GM12872 (cell line): ENCODE measurements around the gene MGAT1.

Experiments
- TF ChIP-seq, protein P1 (sequence below): IDR thresholded peaks from 3 replicates; pipeline ENCODE4 v1.5.1; 2011; ENCODE audit warnings: low read depth, mild to moderate bottlenecking, low read length, moderate library complexity; ENCODE audit not compliant: insufficient read depth

The MGAT1 gene

DNA sequence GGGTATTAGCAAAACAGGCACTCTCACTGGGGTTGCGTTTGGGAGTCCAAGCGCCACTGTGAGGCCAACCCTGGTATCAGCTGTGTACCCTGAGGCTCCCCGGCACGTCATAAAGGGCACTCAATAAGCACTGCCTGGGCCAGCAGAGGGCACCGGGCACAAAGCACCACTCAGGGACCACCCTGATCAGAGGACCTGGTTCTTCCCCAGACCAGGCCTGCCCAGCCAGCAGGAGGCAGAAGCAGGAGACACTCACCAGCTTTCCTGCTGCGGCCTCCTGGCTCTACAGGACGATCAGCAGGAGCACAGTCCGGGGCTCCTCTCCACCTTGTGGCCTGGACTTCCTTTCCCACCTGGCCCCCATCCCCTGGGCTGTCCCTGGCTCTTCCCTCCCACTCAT is 12.6 kb downstream of the MGAT1 start:
- TF ChIP-seq, protein P1, sequence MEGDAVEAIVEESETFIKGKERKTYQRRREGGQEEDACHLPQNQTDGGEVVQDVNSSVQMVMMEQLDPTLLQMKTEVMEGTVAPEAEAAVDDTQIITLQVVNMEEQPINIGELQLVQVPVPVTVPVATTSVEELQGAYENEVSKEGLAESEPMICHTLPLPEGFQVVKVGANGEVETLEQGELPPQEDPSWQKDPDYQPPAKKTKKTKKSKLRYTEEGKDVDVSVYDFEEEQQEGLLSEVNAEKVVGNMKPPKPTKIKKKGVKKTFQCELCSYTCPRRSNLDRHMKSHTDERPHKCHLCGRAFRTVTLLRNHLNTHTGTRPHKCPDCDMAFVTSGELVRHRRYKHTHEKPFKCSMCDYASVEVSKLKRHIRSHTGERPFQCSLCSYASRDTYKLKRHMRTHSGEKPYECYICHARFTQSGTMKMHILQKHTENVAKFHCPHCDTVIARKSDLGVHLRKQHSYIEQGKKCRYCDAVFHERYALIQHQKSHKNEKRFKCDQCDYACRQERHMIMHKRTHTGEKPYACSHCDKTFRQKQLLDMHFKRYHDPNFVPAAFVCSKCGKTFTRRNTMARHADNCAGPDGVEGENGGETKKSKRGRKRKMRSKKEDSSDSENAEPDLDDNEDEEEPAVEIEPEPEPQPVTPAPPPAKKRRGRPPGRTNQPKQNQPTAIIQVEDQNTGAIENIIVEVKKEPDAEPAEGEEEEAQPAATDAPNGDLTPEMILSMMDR = peak; percentile 39

DNA sequence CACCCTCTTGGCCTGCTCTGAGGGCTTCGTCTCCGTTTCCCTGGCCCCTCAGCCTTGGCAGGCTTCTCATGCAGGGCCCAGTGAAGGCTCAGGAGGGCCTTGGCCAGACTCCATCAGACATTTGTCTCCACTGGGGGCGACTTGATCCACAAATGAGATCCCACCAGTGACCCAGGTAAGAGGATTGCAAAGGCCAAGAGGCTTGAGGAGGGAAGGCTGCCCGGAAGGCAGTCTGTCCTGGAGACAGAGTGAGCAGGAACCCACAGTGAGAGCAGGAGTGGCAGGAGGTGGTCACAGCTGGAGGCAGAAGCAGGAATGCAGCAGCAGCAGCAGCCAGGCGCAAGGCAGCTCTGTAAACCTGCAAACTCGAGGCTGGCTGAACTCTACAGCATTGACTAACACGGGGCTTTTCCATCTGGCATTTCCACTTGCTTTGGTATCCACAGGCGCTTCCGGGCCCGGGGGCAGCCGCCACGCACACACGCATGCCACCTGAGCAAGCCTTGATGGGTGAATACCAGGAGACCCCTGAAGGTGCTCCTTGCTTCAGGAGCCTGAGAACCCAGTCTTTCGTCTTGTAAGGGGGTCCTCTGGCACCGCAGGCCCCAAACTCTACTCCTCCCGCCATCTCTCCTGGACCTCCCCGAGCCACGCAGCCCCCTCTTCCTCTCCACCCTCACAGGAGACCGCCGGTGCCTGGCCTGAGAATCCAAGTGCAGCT is 14.7 kb downstream of the MGAT1 start:
- TF ChIP-seq, protein P1 = no peak

DNA sequence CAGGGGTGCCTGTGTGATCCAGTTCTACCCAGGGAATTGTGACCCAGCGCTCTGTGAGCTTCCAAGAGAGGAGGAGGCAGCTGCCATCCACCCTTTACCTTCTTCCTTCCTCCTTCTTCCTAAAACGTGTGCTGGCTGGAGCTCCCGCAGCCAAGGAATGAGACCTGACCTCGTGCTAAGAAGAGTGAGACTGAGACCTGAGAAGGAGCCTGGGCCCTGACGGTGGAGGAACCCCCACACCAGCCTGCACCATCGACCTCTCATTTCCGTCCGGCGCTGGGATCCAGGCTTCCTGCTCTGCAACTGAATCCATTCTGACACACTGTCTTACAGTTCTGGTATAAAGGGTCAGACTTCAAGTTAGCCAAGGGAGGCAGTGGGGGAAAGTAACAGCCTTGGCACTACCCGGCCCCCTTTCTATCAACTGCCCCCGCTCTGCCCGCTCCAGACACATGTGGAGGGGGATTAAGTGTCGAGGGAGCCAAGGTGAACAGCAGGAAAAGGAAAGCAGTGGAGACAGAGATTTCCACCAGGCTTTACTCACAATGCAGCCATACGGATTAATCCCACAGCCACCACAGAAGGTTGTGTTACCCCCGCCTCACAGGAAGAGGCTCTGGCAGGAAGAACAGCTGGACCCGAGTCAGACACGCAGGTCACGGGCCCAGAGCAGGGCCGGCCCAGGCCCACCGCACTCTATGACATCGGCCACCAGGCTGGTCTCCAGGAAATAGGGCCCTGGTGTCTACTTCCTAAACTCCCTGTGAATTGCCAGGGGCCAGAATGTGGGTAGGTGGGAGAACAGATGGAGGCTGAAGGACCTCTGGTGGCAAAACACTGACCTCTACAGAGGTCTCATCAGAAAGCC is 15.8 kb downstream of the MGAT1 start:
- TF ChIP-seq, protein P1 = no peak

DNA sequence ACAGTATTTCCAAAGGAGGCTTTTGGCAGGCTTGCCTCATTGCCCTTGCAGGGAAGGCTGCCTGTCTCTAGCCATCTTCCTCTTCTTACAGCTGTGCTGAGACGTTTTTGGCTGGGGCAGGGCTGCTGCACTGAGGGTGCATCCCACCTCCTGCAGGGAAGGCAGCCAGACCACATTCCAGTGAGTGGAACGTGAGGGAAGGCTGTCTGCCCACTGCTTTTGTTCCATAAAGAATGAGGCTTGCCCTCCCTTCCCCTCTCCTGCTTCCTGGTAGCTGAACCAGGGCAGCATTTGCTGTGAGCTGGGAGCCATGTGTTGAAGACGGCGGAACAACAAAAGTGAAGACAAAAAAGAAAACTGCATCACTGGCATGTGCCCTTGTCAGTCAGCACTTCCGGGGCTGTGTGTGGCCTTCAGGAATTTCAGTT is 16.8 kb downstream of the MGAT1 start:
- TF ChIP-seq, protein P1 = no peak

DNA sequence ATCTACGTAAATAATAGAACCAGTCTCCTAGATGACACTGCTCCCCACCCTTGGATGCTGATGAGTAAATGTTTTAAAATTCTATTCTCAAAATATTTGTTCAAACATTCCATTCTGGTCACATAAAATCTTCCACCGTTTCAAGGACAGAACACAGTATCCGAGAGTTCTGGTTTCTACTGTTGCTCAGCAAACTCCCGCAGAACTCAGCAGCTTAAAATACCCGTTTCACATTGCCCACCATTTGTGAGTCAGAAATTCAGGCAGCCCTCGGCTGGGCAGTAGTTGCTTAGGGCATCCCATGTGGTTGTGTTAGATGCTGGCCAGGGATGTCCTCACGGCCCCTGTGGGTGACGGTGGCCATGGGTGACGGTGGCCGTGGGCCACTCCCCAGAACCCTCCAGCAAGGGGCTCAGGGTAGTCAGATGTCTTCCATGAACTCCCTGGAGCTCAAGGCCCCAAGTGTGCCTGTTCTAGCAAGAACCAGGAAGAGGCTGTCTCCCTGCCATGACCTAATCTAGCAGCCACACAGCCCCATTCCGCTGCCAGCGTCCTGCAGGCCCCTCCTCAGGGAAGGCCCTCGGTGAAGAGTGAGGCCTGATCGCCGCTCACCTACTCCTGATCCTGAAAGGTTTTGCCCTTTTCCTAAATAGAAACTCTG is 17.4 kb downstream of the MGAT1 start:
- TF ChIP-seq, protein P1 = no peak

DNA sequence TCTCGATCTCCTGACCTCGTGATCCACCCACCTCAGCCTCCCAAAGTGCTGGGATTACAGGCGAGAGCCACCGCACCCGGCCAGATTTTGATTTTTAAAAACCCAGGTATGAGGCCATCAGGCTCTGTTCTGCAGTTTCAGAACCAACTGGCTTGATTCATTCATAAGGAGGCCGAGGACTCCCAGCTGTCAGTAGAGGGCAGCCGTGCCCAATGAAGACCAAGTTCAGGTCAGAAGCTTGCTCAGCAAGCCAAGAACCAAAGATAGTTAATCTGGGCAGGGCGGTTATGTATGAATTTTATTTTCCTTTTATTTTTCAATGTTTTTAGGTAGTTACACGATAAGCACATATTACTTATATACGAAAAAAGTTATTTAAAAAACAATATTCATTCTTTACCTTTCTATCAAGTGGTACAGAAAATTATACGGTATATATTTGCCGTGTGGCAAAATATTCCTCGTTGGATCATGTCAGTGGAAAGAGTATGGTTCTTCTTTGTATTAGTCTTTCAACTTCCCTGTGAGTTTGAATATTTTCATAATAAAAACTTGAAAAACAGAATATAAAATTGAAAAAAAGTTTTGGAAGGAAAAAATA is 18.0 kb downstream of the MGAT1 start:
- TF ChIP-seq, protein P1 = peak; percentile 74
